ENCODE results near the gene KLF18.

GRCh38 chr1:44129616-44130500 lies 11.6 kb downstream of the KLF18 start:
- no peak for TF ChIP-seq L3MBTL2 (conservative IDR thresholded peaks at IDR 0.05)
- TF ChIP-seq SUZ12 (IDR thresholded peaks at IDR 0.05): no peak
- TF ChIP-seq NFRKB (IDR thresholded peaks at IDR 0.05): no peak
- TF ChIP-seq SP1 (IDR thresholded peaks at IDR 0.05): no peak
- no peak for TF ChIP-seq LEF1 (IDR thresholded peaks at IDR 0.05; ENCODE audit: borderline replicate concordance)
- no peak for TF ChIP-seq TARDBP (IDR thresholded peaks at IDR 0.05)
- TF ChIP-seq ELF4 (IDR thresholded peaks at IDR 0.05): no peak
- no peak for TF ChIP-seq BHLHE40 (IDR thresholded peaks at IDR 0.05; ENCODE audit: borderline replicate concordance)
- no peak for TF ChIP-seq ZNF384 (IDR thresholded peaks at IDR 0.05)
- no peak for TF ChIP-seq CTBP1 (IDR thresholded peaks at IDR 0.05; ENCODE audit: borderline replicate concordance)
- no peak for TF ChIP-seq ARNT (IDR thresholded peaks at IDR 0.05)
- TF ChIP-seq FOXK2 (IDR thresholded peaks at IDR 0.05): no peak
- TF ChIP-seq FOXA1 (IDR thresholded peaks at IDR 0.05): no peak
